ENCODE results near the gene YTHDC2.
"Not testable (repeated sequence)": the region's sequence is repeated elsewhere in the genome, so short reads cannot be mapped to it uniquely, and the experiment has no call there.

The YTHDC2 gene

DNA sequence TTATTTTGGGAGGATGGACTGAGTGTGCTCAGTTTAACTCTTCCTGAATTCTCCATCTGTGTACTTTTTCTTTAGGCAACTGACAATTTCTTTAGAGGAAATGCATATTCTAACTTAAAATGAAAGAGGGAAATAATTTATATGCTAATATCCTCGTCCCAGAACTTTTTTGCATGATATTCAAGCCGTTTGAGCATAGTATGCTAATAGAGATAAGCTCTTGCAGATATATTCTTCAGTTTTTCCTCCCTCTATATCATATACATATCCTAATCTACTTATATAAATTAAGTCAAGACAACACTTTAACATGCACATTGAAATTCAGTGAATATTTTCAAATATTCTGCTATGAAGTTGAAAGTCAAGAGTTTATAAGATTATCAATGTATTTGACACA lies 84.7 kb downstream of the YTHDC2 start:
- DNase-seq (ENCODE audit: low spot score) = no peak
- TF ChIP-seq, protein P1, sequence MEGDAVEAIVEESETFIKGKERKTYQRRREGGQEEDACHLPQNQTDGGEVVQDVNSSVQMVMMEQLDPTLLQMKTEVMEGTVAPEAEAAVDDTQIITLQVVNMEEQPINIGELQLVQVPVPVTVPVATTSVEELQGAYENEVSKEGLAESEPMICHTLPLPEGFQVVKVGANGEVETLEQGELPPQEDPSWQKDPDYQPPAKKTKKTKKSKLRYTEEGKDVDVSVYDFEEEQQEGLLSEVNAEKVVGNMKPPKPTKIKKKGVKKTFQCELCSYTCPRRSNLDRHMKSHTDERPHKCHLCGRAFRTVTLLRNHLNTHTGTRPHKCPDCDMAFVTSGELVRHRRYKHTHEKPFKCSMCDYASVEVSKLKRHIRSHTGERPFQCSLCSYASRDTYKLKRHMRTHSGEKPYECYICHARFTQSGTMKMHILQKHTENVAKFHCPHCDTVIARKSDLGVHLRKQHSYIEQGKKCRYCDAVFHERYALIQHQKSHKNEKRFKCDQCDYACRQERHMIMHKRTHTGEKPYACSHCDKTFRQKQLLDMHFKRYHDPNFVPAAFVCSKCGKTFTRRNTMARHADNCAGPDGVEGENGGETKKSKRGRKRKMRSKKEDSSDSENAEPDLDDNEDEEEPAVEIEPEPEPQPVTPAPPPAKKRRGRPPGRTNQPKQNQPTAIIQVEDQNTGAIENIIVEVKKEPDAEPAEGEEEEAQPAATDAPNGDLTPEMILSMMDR (IDR thresholded peaks at IDR 0.05; ENCODE audit: extremely low read depth, missing control alignments) = no peak

DNA sequence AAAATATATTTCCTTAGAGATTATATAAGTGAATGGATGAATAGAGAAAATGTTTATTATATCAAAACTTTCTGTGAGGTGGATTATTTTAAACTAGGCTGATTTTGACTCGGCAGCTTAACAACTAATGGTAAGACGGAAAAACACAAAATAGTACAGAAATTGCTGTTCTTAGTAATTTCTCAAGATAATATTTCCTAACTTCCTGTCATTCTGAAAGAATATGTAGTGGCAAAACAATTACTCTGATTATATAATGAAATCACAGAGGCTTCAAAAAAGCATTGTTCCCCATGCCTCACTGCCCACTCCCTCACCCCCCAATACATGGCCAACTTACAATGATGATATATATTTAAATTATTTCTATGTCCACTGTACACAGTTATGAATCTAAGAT lies 85.4 kb downstream of the YTHDC2 start:
- TF ChIP-seq, protein P1 (IDR thresholded peaks at IDR 0.05; ENCODE audit: extremely low read depth, missing control alignments) = no peak
- no peak for DNase-seq (ENCODE audit: low spot score)

DNA sequence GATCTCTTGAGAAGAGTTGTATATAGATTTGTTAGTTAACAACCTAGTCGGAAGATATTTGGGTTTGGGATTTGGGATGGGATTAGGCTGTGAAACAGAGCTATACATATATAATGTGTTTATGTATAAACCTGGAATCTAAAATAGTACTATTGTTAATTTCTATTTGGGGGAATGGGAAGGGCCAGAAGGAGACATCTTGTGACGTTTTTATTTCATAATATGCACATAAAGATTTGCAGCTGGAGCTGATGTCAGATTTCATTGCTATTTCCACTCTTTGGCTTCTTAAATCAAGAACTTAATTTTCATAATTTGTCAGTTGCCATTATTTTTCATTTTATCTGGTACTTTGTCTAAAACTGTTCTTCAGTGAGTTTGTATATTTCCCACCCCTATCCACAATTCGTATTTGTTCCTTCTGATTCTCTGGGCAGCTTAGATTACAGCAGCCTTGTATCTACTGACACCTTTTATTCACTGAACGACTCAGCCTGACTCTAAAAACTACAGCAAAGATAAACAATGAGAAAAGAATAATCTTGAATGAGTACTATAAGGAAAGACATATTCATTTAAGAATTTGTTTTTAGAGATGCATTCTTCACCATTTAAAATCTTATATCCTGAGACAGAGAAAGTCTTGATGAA lies 86.9 kb downstream of the YTHDC2 start:
- TF ChIP-seq, protein P1 (IDR thresholded peaks at IDR 0.05; ENCODE audit: extremely low read depth, missing control alignments) = no peak
- DNase-seq (ENCODE audit: low spot score) = no peak

DNA sequence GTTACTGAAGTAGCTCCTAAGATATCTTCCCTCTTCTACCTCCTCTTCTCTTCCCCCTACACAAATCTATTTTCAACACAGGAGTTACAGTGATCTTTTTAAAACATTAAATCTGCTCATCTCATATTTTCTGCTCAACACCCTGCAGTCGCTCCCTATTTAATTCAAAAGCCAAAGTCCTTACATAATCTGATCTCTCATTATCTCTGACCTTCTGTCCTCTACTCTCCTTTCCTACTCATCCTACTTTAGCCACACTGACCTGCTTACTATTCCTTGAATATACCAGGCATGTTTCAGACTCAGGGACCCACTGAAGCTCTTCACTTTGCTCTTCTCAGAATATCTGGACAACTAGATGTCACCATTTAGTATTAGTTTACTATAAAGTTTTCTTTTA lies 87.9 kb downstream of the YTHDC2 start:
- TF ChIP-seq, protein P1 (IDR thresholded peaks at IDR 0.05; ENCODE audit: extremely low read depth, missing control alignments) = no peak

DNA sequence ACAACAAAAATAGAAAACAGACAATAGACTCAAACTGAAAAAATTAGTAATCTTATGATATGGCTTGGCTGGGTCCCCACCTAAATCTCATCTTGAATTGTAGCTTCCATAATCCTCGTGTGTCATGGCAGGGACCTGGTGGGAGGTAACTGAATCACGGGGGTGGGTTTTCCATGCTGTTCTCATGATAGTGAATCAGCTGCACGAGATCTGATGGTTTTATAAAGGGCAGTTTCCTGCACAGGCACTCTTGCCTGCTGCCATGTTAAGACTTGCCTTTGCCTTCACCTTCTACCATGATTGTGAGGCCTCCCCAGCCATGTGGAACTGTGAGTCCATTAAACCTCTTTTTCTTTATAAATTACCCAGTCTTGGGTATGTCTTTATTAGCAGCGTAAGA lies 89.8 kb downstream of the YTHDC2 start:
- not testable (repeated sequence) for DNase-seq (ENCODE audit: low spot score)

More for the DNA sequence above, 87.9 kb downstream of the YTHDC2 start:
- no peak for DNase-seq (ENCODE audit: low spot score)

DNA sequence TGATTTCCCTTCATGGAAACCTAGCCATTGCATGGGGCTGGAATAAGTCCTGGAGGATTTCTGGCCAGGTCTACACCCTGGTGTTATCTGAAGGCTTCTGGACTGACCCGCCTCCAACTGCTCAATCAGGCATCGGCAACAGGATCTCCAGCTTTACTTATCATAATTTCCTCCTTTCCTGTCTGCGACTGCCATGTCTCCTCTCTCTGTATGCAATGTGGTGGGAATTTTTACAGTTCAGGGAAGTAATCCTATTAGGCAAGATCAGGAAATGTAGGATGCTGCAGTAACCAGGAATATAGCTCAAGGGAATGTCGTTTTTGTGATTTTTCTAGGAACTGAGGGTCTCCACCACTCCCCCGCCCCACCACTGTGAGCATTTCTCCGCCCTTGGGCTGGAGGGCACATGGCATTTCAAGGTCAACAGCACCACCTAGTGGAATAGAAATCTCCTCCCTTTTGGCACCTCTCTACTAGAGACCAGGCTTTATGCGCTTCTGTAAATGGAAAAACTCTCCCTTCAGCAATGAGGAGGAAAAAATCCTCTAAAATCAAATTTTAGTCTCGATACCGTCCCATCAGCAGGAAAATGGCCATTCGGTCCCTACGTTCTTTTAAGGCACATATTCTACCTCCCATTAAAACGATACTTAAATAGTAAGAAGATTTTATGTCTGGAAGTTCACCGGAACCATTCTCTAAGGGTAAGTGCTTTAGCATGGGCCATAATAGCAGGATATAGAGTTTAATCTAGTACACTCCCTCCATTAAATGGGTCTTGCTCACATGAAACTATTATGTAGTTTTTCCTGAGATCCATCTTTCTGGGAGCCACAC lies 93.0 kb downstream of the YTHDC2 start:
- peak; percentile 54 for DNase-seq (ENCODE audit: low spot score)
- TF ChIP-seq, protein P1 (IDR thresholded peaks at IDR 0.05; ENCODE audit: extremely low read depth, missing control alignments) = peak; percentile 52

DNA sequence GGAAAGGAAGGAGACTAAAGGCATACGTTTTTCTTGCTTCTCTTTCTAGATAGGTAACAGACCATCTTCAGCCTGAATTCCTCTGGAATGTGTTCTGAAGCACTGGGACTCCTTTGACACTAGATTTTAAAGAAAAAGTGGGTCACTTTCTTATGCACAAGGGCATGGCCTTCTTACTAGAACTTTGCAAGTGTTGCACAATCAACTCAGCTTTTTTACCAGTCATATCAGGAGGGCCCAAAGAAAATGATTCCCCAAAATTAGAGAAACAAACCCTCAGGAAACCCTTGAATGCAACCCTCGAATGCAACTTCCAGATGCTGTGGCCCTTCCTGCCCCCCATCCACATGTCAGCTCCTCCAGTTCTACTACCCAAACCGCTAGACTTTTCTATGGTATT lies 93.9 kb downstream of the YTHDC2 start:
- no peak for DNase-seq (ENCODE audit: low spot score)
- TF ChIP-seq, protein P1 (IDR thresholded peaks at IDR 0.05; ENCODE audit: extremely low read depth, missing control alignments) = no peak

All from GM20000 (cell line).